GM12878 (cell line): ENCODE data around the gene RPL26. TPM values are rescaled to one million over a fixed set of nuclear protein-coding genes. Genes with fewer than 3 reads are reported as not detected.

Source experiments
- BMI1 ChIP-seq: fragments of 450-650 bp; IDR thresholded peaks from 2 replicates; pipeline ENCODE4 v1.6.1; 2016; ENCODE audit warnings: mild to moderate bottlenecking, moderate library complexity, borderline replicate concordance
- E2F4 ChIP-seq: IDR thresholded peaks from 2 replicates; pipeline ENCODE4 v1.6.1; 2012; ENCODE audit warnings: low read depth, low read length, improper control_type of control experiment
- ELK1 ChIP-seq: IDR thresholded peaks from 2 replicates; pipeline ENCODE4 v1.6.1; 2012; ENCODE audit warnings: low read depth, low read length, improper control_type of control experiment
- EP300 ChIP-seq, 2 experiments: fragments of 150-350 bp in 1 of 2; IDR thresholded peaks; 2 replicates each; pipeline ENCODE4 v1.6.1; 2011 to 2012; ENCODE audit warnings: low read depth in 2 of 2, low read length in 2 of 2, borderline replicate concordance in 1 of 2, improper control_type of control experiment in 1 of 2, inconsistent platforms in 1 of 2; ENCODE audit not compliant: control insufficient read depth in 1 of 2
- IKZF1 ChIP-seq: fragments of 450-650 bp; conservative IDR thresholded peaks from 2 replicates; pipeline ENCODE4 v1.6.1; 2017; ENCODE audit warnings: antibody characterized with exemption, mild to moderate bottlenecking
- IKZF2 ChIP-seq, 2 experiments: fragments of 450-650 bp; IDR thresholded peaks; 2 replicates each; pipeline ENCODE4 v1.6.1; 2017; ENCODE audit warnings: mild to moderate bottlenecking in 2 of 2, moderate library complexity in 2 of 2
- PAX5 ChIP-seq: IDR thresholded peaks from 2 replicates; pipeline ENCODE4 v1.6.1; 2011; ENCODE audit warnings: low read depth, low read length, borderline replicate concordance
- SMARCA5 ChIP-seq: fragments of 450-650 bp; IDR thresholded peaks from 2 replicates; pipeline ENCODE4 v1.6.1; 2017; ENCODE audit warnings: mild to moderate bottlenecking
- SMC3 ChIP-seq: IDR thresholded peaks from 2 replicates; pipeline ENCODE4 v1.6.1; 2011; ENCODE audit warnings: low read length, improper control_type of control experiment, borderline replicate concordance
- SUPT20H ChIP-seq: IDR thresholded peaks from 2 replicates; pipeline ENCODE4 v1.6.1; 2011; ENCODE audit warnings: low read depth, mild to moderate bottlenecking, low read length, moderate library complexity, borderline replicate concordance; ENCODE audit not compliant: control insufficient read depth
- SUZ12 ChIP-seq: fragments of 200-600 bp; sonication (generic); IDR thresholded peaks from one replicate; pipeline ENCODE4 v1.6.1; 2018; ENCODE audit warnings: antibody characterized with exemption, mild to moderate bottlenecking; ENCODE audit not compliant: unreplicated experiment
- USF1 ChIP-seq: IDR thresholded peaks from 2 replicates; pipeline ENCODE4 v1.6.1; 2011; ENCODE audit warnings: borderline replicate concordance, low read depth, mild to moderate bottlenecking, moderate library complexity, mixed read lengths, low read length; ENCODE audit not compliant: insufficient read depth; ENCODE audit errors: extremely low read length
- USF2 ChIP-seq: IDR thresholded peaks from 2 replicates; pipeline ENCODE4 v1.6.1; 2011; ENCODE audit warnings: low read depth, low read length, improper control_type of control experiment, borderline replicate concordance
- ZBTB11 ChIP-seq: fragments of 450-650 bp; formaldehyde crosslinking; IDR thresholded peaks from 2 replicates; pipeline ENCODE4 v1.5.0; 2022; ENCODE audit warnings: mild to moderate bottlenecking, missing genetic modification characterization
- ZBTB33 ChIP-seq: fragments of 450-650 bp; IDR thresholded peaks from 2 replicates; pipeline ENCODE4 v1.6.1; 2017; ENCODE audit warnings: mild to moderate bottlenecking
- ZBTB40 ChIP-seq: fragments of 450-650 bp; IDR thresholded peaks from 2 replicates; pipeline ENCODE4 v1.6.1; 2016; ENCODE audit warnings: mild to moderate bottlenecking, moderate library complexity, borderline replicate concordance
- polyA plus RNA-seq, 11 experiments: library from polyadenylated mRNA; depleted of rRNA in 4 of 11; unstranded in 6 of 11; stranded (reverse) in 5 of 11; fragments of >200 nt; fragmentation: Nextera tagmentation in 4 of 11; fragmentation: Illumina TruSeq in 1 of 11; extraction: Ambion mirVana in 4 of 11; extraction: Trizol in 1 of 11; gene quantifications; 1 replicate in 1 of 11; 2 replicates in 10 of 11; pipeline versions ENCODE4 v1.2.1 to v1.2.3, GENCODE V29; 2011 to 2016; ENCODE audit warnings: inconsistent platforms in 2 of 11, missing spikeins in 2 of 11, low read depth in 1 of 11
- total RNA-seq, 4 experiments: library from RNA; depleted of rRNA in 3 of 4; stranded (reverse); fragments of >200 nt in 3 of 4; fragmentation: Illumina TruSeq in 1 of 4; extraction: Trizol in 1 of 4; gene quantifications; 2 replicates each; pipeline versions ENCODE4 v1.2.1 to v1.2.3, GENCODE V29; 2013 to 2021

The RPL26 gene
- total and polyA plus RNA-seq, 10 of the 15 experiments (the other 5 are each of a cell fraction or from before 2014, with no cell fraction given), result 1,451 to 9,244 (median 4,326) TPM

- TF ChIP-seq PAX5 (no peak), SMC3 (no peak), SMARCA5 (no peak), E2F4 (no peak), IKZF2 (IDR thresholded peaks at IDR 0.05) (peak in 1 of 2 experiments; percentile 14; a peak in 1 of 4 replicates), ELK1 (no peak), ZBTB11 (CRISPR knock-in tag) (no peak), IKZF1 (no peak), SUPT20H (no peak), USF2 (no peak), BMI1 (no peak), ZBTB33 (no peak), USF1 (no peak), EP300 (IDR thresholded peaks at IDR 0.05; ENCODE audit: borderline replicate concordance in 1 of 2, control insufficient read depth in 1 of 2, low read depth in 2 of 2, low read length in 2 of 2) (no peak), ZBTB40 (no peak), SUZ12 (no peak)
Measured at GRCh38 chr17:8382880-8383142, 182 bp downstream of the RPL26 start (continued).
